ENCODE data around the gene FAM163A.
"Not testable (repeated sequence)": the region's sequence is repeated elsewhere in the genome, so short reads cannot be mapped to it uniquely, and the experiment has no call there.

FAM163A gene

GRCh38 chr1:179794146-179794545, 51.1 kb downstream of the FAM163A start:
- DNase-seq (ENCODE audit: low read depth) = no peak

GRCh38 chr1:179794669-179795068, 51.6 kb downstream of the FAM163A start:
- DNase-seq (ENCODE audit: low read depth) = no peak

- no peak for DNase-seq (ENCODE audit: low read depth)
Observed at GRCh38 chr1:179798213-179798863, 55.2 kb downstream of the FAM163A start.

- DNase-seq (ENCODE audit: low read depth) = no peak
Observed at GRCh38 chr1:179798864-179799516, 55.9 kb downstream of the FAM163A start.

GRCh38 chr1:179800481-179800880, 57.4 kb downstream of the FAM163A start:
- no peak for DNase-seq (ENCODE audit: low read depth)

- no peak for DNase-seq (ENCODE audit: low read depth)
Observed at GRCh38 chr1:179803104-179803503, 60.0 kb downstream of the FAM163A start.

GRCh38 chr1:179803918-179804317, 60.8 kb downstream of the FAM163A start:
- DNase-seq (ENCODE audit: low read depth) = no peak

- DNase-seq (ENCODE audit: low read depth) = not testable (repeated sequence)
Observed at GRCh38 chr1:179804417-179804816, 61.3 kb downstream of the FAM163A start.

- no peak for DNase-seq (ENCODE audit: low read depth)
Observed at GRCh38 chr1:179805291-179806195, 62.5 kb downstream of the FAM163A start.

- DNase-seq (ENCODE audit: low read depth) = no peak
Observed at GRCh38 chr1:179806333-179806732, 63.2 kb downstream of the FAM163A start.

- no peak for DNase-seq (ENCODE audit: low read depth)
Observed at GRCh38 chr1:179807291-179807690, 64.2 kb downstream of the FAM163A start.

- no peak for DNase-seq (ENCODE audit: low read depth)
Observed at GRCh38 chr1:179807691-179808485, 64.8 kb downstream of the FAM163A start.

- DNase-seq (ENCODE audit: low read depth) = no peak
Observed at GRCh38 chr1:179808503-179808902, 65.4 kb downstream of the FAM163A start.

- peak; percentile 50 for DNase-seq (ENCODE audit: low read depth)
Observed at GRCh38 chr1:179809506-179810366, 66.6 kb downstream of the FAM163A start.

- DNase-seq (ENCODE audit: low read depth) = no peak
Observed at GRCh38 chr1:179810367-179810715, 67.2 kb downstream of the FAM163A start.

GRCh38 chr1:179812501-179813292, 69.6 kb downstream of the FAM163A start:
- DNase-seq (ENCODE audit: low read depth) = no peak

- DNase-seq (ENCODE audit: low read depth) = no peak
Observed at GRCh38 chr1:179813626-179814545, 70.8 kb downstream of the FAM163A start.

- no peak for DNase-seq (ENCODE audit: low read depth)
Observed at GRCh38 chr1:179814546-179814838, 71.4 kb downstream of the FAM163A start.

GRCh38 chr1:179815641-179816040, 72.5 kb downstream of the FAM163A start:
- no peak for DNase-seq (ENCODE audit: low read depth)

All from activated T-cell treated with anti-CD3 and anti-CD28 coated beads for 24 hours (primary cell).